HEK293T (cell line): ENCODE measurements around the gene BPIFB2.

Experiments used
- CTCF ChIA-PET: fragments of 350-600 bp; formaldehyde crosslinking; extraction: SDS; loops from one replicate; lab custom pipeline; 2021; ENCODE audit warnings: antibody characterized with exemption, inconsistent platforms; lab: Yijun Ruan, JAX
- POLR2A ChIA-PET: fragments of 350-600 bp; formaldehyde crosslinking; extraction: SDS; loops from one replicate; lab custom pipeline; 2020; ENCODE audit warnings: antibody characterized with exemption, inconsistent platforms; lab: Yijun Ruan, JAX
- DNase-seq: peaks from one replicate; pipeline ENCODE4 v3.0.0; 2012; ENCODE audit warnings: mixed read lengths; ENCODE audit errors: extremely low spot score
- ARNT ChIP-seq: fragments of 450-650 bp; IDR thresholded peaks from 2 replicates; pipeline ENCODE4 v1.6.1; 2017; ENCODE audit warnings: mild to moderate bottlenecking
- BHLHE40 ChIP-seq: fragments of 450-650 bp; IDR thresholded peaks from 2 replicates; pipeline ENCODE4 v1.6.1; 2016; ENCODE audit warnings: mild to moderate bottlenecking, moderate library complexity, borderline replicate concordance
- CTBP1 ChIP-seq: fragments of 450-650 bp; IDR thresholded peaks from 2 replicates; pipeline ENCODE4 v1.6.1; 2016; ENCODE audit warnings: borderline replicate concordance
- ELF4 ChIP-seq: fragments of 450-650 bp; IDR thresholded peaks from 2 replicates; pipeline ENCODE4 v1.6.1; 2017; ENCODE audit warnings: antibody characterized with exemption
- FOXA1 ChIP-seq: fragments of 450-650 bp; IDR thresholded peaks from 2 replicates; pipeline ENCODE4 v1.6.1; 2016; ENCODE audit warnings: mild to moderate bottlenecking
- FOXK2 ChIP-seq: fragments of 450-650 bp; IDR thresholded peaks from 2 replicates; pipeline ENCODE4 v1.6.1; 2016; ENCODE audit warnings: mild to moderate bottlenecking
- FOXM1 ChIP-seq: fragments of 450-650 bp; IDR thresholded peaks from 2 replicates; pipeline ENCODE4 v1.6.1; 2017; ENCODE audit warnings: mild to moderate bottlenecking, borderline replicate concordance
- HDGF ChIP-seq: fragments of 450-650 bp; IDR thresholded peaks from 2 replicates; pipeline ENCODE4 v1.6.1; 2017; ENCODE audit warnings: antibody characterized with exemption, borderline replicate concordance
- L3MBTL2 ChIP-seq: fragments of 450-650 bp; conservative IDR thresholded peaks from 2 replicates; pipeline ENCODE4 v1.6.1; 2016; ENCODE audit warnings: mild to moderate bottlenecking
- LEF1 ChIP-seq: fragments of 450-650 bp; IDR thresholded peaks from 2 replicates; pipeline ENCODE4 v1.6.1; 2017; ENCODE audit warnings: mild to moderate bottlenecking, borderline replicate concordance
- NFRKB ChIP-seq: fragments of 450-650 bp; IDR thresholded peaks from 2 replicates; pipeline ENCODE4 v1.6.1; 2016; ENCODE audit warnings: mild to moderate bottlenecking, moderate library complexity
- PKNOX1 ChIP-seq: fragments of 450-650 bp; IDR thresholded peaks from 2 replicates; pipeline ENCODE4 v1.6.1; 2016
- SP1 ChIP-seq: fragments of 450-650 bp; IDR thresholded peaks from 2 replicates; pipeline ENCODE4 v1.6.1; 2017
- SUZ12 ChIP-seq: fragments of 450-650 bp; IDR thresholded peaks from 2 replicates; pipeline ENCODE4 v1.6.1; 2016; ENCODE audit warnings: mild to moderate bottlenecking
- TARDBP ChIP-seq: fragments of 450-650 bp; IDR thresholded peaks from 2 replicates; pipeline ENCODE4 v1.6.1; 2016
- ZNF384 ChIP-seq: fragments of 450-650 bp; IDR thresholded peaks from 2 replicates; pipeline ENCODE4 v1.6.1; 2016

Gene BPIFB2

GRCh38 chr20:33063271-33063670 is 55.8 kb downstream of the BPIFB2 start:
- TF ChIP-seq FOXK2, result no peak
- TF ChIP-seq CTBP1, result no peak
- no peak for TF ChIP-seq ELF4
- TF ChIP-seq SUZ12, result no peak
- TF ChIP-seq FOXA1, result no peak
- no peak for TF ChIP-seq HDGF
- no peak for TF ChIP-seq ARNT
- TF ChIP-seq SP1, result no peak
- TF ChIP-seq BHLHE40, result no peak
- TF ChIP-seq FOXM1, result no peak
- no peak for TF ChIP-seq TARDBP
- TF ChIP-seq LEF1, result no peak
- no peak for TF ChIP-seq PKNOX1
- no peak for TF ChIP-seq NFRKB
- CTCF ChIA-PET, result no interaction called here
- DNase-seq, result no peak
- POLR2A ChIA-PET, result no interaction called here

- ChIA-PET POLR2A (no interaction called here), CTCF (no interaction called here)
- TF ChIP-seq ZNF384 (no peak), HDGF (no peak), LEF1 (no peak), ARNT (no peak), SP1 (no peak), BHLHE40 (no peak), SUZ12 (no peak), ELF4 (no peak), L3MBTL2 (no peak)
- no peak for DNase-seq
These were observed 57.2 kb downstream of the BPIFB2 start for GRCh38 chr20:33064572-33065287.

- ChIA-PET POLR2A (no interaction called here), CTCF (no interaction called here)
- DNase-seq, result no peak
- TF ChIP-seq HDGF (no peak), LEF1 (no peak), L3MBTL2 (no peak), SUZ12 (no peak), ELF4 (no peak), CTBP1 (no peak), ZNF384 (no peak), PKNOX1 (no peak), SP1 (no peak), NFRKB (no peak)
These were observed 58.3 kb downstream of the BPIFB2 start for GRCh38 chr20:33065785-33066184.

GRCh38 chr20:33067806-33068205 is 60.3 kb downstream of the BPIFB2 start:
- POLR2A ChIA-PET, result no interaction called here
- CTCF ChIA-PET, result no interaction called here
- no peak for DNase-seq
- TF ChIP-seq ELF4, result no peak
- no peak for TF ChIP-seq SUZ12
- TF ChIP-seq FOXA1, result no peak
- TF ChIP-seq FOXK2, result no peak
- no peak for TF ChIP-seq NFRKB
- no peak for TF ChIP-seq ARNT
- no peak for TF ChIP-seq SP1
- TF ChIP-seq FOXM1, result no peak
- TF ChIP-seq HDGF, result no peak
- TF ChIP-seq ZNF384, result no peak
- TF ChIP-seq BHLHE40, result no peak
- TF ChIP-seq PKNOX1, result no peak
- TF ChIP-seq TARDBP, result no peak
- no peak for TF ChIP-seq LEF1
- no peak for TF ChIP-seq CTBP1
- no peak for TF ChIP-seq L3MBTL2

GRCh38 chr20:33068251-33068939 is 60.9 kb downstream of the BPIFB2 start:
- ChIA-PET CTCF (no interaction called here), POLR2A (no interaction called here)
- DNase-seq, result no peak

GRCh38 chr20:33069673-33070072 is 62.2 kb downstream of the BPIFB2 start:
- CTCF ChIA-PET, result no interaction called here
- no peak for TF ChIP-seq FOXK2
- no peak for TF ChIP-seq FOXM1
- no peak for TF ChIP-seq HDGF
- TF ChIP-seq BHLHE40, result no peak
- no peak for TF ChIP-seq ARNT
- no peak for TF ChIP-seq SUZ12
- TF ChIP-seq NFRKB, result no peak
- no peak for TF ChIP-seq LEF1
- no peak for TF ChIP-seq ELF4
- no peak for TF ChIP-seq SP1
- TF ChIP-seq CTBP1, result no peak
- no peak for TF ChIP-seq ZNF384
- TF ChIP-seq FOXA1, result no peak
- no peak for TF ChIP-seq TARDBP
- no peak for TF ChIP-seq L3MBTL2
- TF ChIP-seq PKNOX1, result no peak
- POLR2A ChIA-PET, result no interaction called here
- DNase-seq, result no peak

More at GRCh38 chr20:33068251-33068939, 60.9 kb downstream of the BPIFB2 start:
- TF ChIP-seq SUZ12, result no peak
- TF ChIP-seq L3MBTL2, result no peak
- TF ChIP-seq NFRKB, result no peak
